Endothelial cell of umbilical vein (primary cell): ENCODE results near the gene AUTS2. TPM values are rescaled to one million over a fixed set of nuclear protein-coding genes. Genes with fewer than 3 reads are reported as not detected.

ENCODE experiments used
- BruUV-seq: library from RNA; stranded (reverse); fragments of 400-500 nt; replicated peaks from 2 replicates; lab custom pipeline; 2021; lab: Mats Ljungman, UMichigan
- CTCF ChIA-PET: fragments of 300-600, 350-600 bp; sonication (Branson Sonifier 250); formaldehyde crosslinking; loops from one replicate; lab custom pipeline; 2021; ENCODE audit warnings: antibody characterized with exemption, inconsistent platforms; lab: Charles Lee
- POLR2A ChIA-PET: fragments of 300-600, 350-600 bp; sonication (Branson Sonifier 250); formaldehyde crosslinking; loops from one replicate; lab custom pipeline; 2021; ENCODE audit warnings: antibody characterized with exemption, inconsistent platforms; lab: Charles Lee
- DNase-seq: peaks from one replicate; pipeline ENCODE4 v3.0.0-alpha.2; 2011; ENCODE audit warnings: low read depth, low spot score
- FAIRE-seq: peaks from 2 replicates; lab custom pipeline; 2011; peaks lifted over from hg19 to GRCh38; lab: Jason Lieb, UNC
- H2AFZ ChIP-seq: 2 replicates; pipeline ENCODE4 v1.6.0; 2012; ENCODE audit warnings: low read depth, low read length, control low read depth, inconsistent platforms
- H3K27ac ChIP-seq: 2 replicates; pipeline ENCODE4 v1.5.1; 2011; ENCODE audit warnings: low read depth, mild to moderate bottlenecking, control low read depth, low read length, moderate library complexity; ENCODE audit not compliant: insufficient read depth
- H3K27me3 ChIP-seq, 2 experiments: 2 replicates each; pipeline versions ENCODE4 v1.6.0 to v1.6.1; 2011; ENCODE audit warnings: low read length in 2 of 2, mixed read lengths in 1 of 2; ENCODE audit not compliant: control insufficient read depth in 2 of 2, insufficient read depth in 2 of 2
- H3K36me3 ChIP-seq, 2 experiments: 2 replicates in 1 of 2; 3 replicates in 1 of 2; pipeline ENCODE4 v1.5.1; 2011; ENCODE audit warnings: low read length in 2 of 2, mild to moderate bottlenecking in 1 of 2, moderate library complexity in 1 of 2; ENCODE audit not compliant: control insufficient read depth in 2 of 2, insufficient read depth in 2 of 2; ENCODE audit errors: extremely low read depth in 1 of 2
- H3K4me1 ChIP-seq: 3 replicates; pipeline ENCODE4 v1.5.1; 2011; ENCODE audit warnings: mild to moderate bottlenecking, low read length; ENCODE audit not compliant: control insufficient read depth, insufficient read depth; ENCODE audit errors: extremely low read depth
- H3K4me2 ChIP-seq: 2 replicates; pipeline ENCODE4 v1.6.1; 2011; ENCODE audit warnings: low read length, control low read depth, mixed read lengths; ENCODE audit not compliant: insufficient read depth
- H3K4me3 ChIP-seq, 3 experiments: fragments of 200-600 bp in 1 of 3; sonication (generic), shearing (Covaris generic) in 1 of 3; replicated peaks in 1 of 3; 2 replicates each; pipeline ENCODE4 v1.5.1; 2011 to 2016; ENCODE audit warnings: control low read depth in 3 of 3, low read length in 3 of 3, mild to moderate bottlenecking in 2 of 3, inconsistent platforms in 1 of 3, low read depth in 1 of 3, moderate library complexity in 1 of 3; ENCODE audit not compliant: insufficient read depth in 1 of 3
- H3K79me2 ChIP-seq: 2 replicates; pipeline ENCODE4 v1.6.0; 2012; ENCODE audit warnings: low read length, inconsistent platforms; ENCODE audit not compliant: control insufficient read depth, insufficient read depth
- H3K9ac ChIP-seq: replicated peaks from 2 replicates; pipeline ENCODE3; 2011; ENCODE audit warnings: low read length, control low read depth; ENCODE audit not compliant: insufficient read depth; ENCODE audit errors: extremely low read depth
- H3K9me1 ChIP-seq: replicated peaks from 3 replicates; pipeline ENCODE4 v1.6.0; 2011; ENCODE audit warnings: mild to moderate bottlenecking, low read length; ENCODE audit not compliant: control insufficient read depth, insufficient read depth; ENCODE audit errors: extremely low read depth
- H3K9me3 ChIP-seq: replicated peaks from 2 replicates; pipeline ENCODE4 v1.5.1; 2012; ENCODE audit warnings: low read length, inconsistent platforms; ENCODE audit not compliant: control insufficient read depth, insufficient read depth
- H4K20me1 ChIP-seq: replicated peaks from 2 replicates; pipeline ENCODE3; 2011; ENCODE audit warnings: mild to moderate bottlenecking, low read length; ENCODE audit not compliant: control insufficient read depth, insufficient read depth; ENCODE audit errors: extremely low read depth
- EZH2 ChIP-seq: IDR thresholded peaks from 2 replicates; pipeline ENCODE4 v1.6.1; 2012; ENCODE audit warnings: borderline replicate concordance, low read depth, mild to moderate bottlenecking, moderate library complexity, low read length, inconsistent platforms; ENCODE audit not compliant: severe bottlenecking
- FOS ChIP-seq: IDR thresholded peaks from 2 replicates; pipeline ENCODE4 v1.6.1; 2011; ENCODE audit warnings: mild to moderate bottlenecking, low read length, moderate library complexity, borderline replicate concordance; ENCODE audit not compliant: insufficient read depth
- GATA2 ChIP-seq: IDR thresholded peaks from 2 replicates; pipeline ENCODE4 v1.7.0; 2011; ENCODE audit warnings: low read depth, mild to moderate bottlenecking, moderate library complexity, mixed read lengths, low read length; ENCODE audit not compliant: insufficient read length, insufficient read depth
- JUN ChIP-seq: IDR thresholded peaks from 2 replicates; pipeline ENCODE4 v1.6.1; 2011; ENCODE audit warnings: borderline replicate concordance, low read depth; ENCODE audit not compliant: insufficient read length, insufficient read depth
- MYC ChIP-seq: IDR thresholded peaks from one replicate; pipeline ENCODE4 v1.6.1; 2011; ENCODE audit warnings: mild to moderate bottlenecking, low read depth, low read length
- POLR2A ChIP-seq: IDR thresholded peaks from 2 replicates; pipeline ENCODE4 v1.6.1; 2012; ENCODE audit warnings: low read depth, mild to moderate bottlenecking, control low read depth, low read length
- POLR2AphosphoS5 ChIP-seq: IDR thresholded peaks from 2 replicates; pipeline ENCODE4 v1.6.1; 2012; ENCODE audit warnings: low read depth, mild to moderate bottlenecking, control low read depth, low read length, moderate library complexity; ENCODE audit not compliant: insufficient read depth
- dilution Hi-C: fragments of 300-500 bp; cut with MboI; formaldehyde crosslinking; loops from one replicate; pipeline ENCODE4 v1.15.0; 2019; ENCODE audit warnings: low sequenced_read_pairs; ENCODE audit not compliant: extremely low pct_ligation_motif_present
- intact Hi-C: fragments of 100-400 bp; cut with micrococcal nuclease; formaldehyde crosslinking; loops from one replicate; pipeline ENCODE4 v1.10.0; 2022
- polyA plus RNA-seq, 4 experiments: library from polyadenylated mRNA; depleted of rRNA in 3 of 4; stranded (reverse) in 3 of 4; unstranded in 1 of 4; fragments of >200 nt; gene quantifications; 2 replicates each; pipeline versions ENCODE4 v1.2.1 to v1.2.3, GENCODE V29; 2011 to 2012; ENCODE audit warnings: missing spikeins in 1 of 4
- total RNA-seq: library from RNA; stranded (reverse); gene quantifications from 2 replicates; pipeline ENCODE4 v1.2.3, GENCODE V29; 2021
- TF ChIP-seq, protein P1 (sequence below): IDR thresholded peaks from 2 replicates; pipeline ENCODE4 v1.6.1; 2011; ENCODE audit not compliant: insufficient read depth, insufficient read length
- TF ChIP-seq, protein P2 (sequence below), 2 donors: IDR thresholded peaks; 1 replicate in 1 of 2; 2 replicates in 1 of 2; pipeline ENCODE4 v1.5.1; 2011; ENCODE audit warnings: low read length in 2 of 2, mild to moderate bottlenecking in 2 of 2, moderate library complexity in 2 of 2, control low read depth in 1 of 2, inconsistent platforms in 1 of 2, low read depth in 1 of 2; ENCODE audit not compliant: insufficient read depth in 1 of 2; ENCODE audit errors: extremely low read depth in 1 of 2

AUTS2 gene
- total and polyA plus RNA-seq, 2 donors (not counting 3 experiments of a cell fraction or from before 2014, with no cell fraction given) = 0.59 to 8.0 TPM

DNA sequence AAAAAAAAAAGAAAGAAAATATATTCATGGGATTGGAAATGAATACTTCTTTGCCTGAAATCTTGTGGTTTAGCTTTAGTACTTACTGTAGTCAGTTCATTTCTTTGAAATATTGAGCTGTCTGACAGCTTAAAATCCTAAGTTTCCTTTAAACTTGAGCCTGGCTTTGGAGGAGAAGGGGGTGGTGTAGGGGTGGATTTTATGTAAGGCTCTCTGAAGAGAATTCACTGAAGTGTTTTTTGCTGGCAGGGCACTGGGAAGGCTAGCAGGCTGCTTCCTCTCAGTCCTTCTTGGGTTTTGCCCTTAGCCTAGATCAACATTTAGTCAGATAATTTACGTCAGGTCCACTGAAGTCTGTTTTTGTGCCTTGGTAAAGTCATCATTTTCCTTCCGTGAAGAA is 516.5 kb downstream of the AUTS2 start:
- ChIA-PET CTCF (no interaction called here), POLR2A (no interaction called here)
- dilution Hi-C loops = no loop called here
- no peak overlapping the region for H3K4me2 ChIP-seq
- no peaks in the 10 kb centered on the region for H3K36me3 ChIP-seq
- H3K4me1 ChIP-seq = no peaks in the 10 kb centered on the region
- intact Hi-C loops = no loop called here
- no peak overlapping the region for H3K4me3 ChIP-seq
- H4K20me1 ChIP-seq = no peaks in the 10 kb centered on the region
- H3K79me2 ChIP-seq = no peaks in the 10 kb centered on the region
- H2AFZ ChIP-seq = no peak overlapping the region
- H3K27ac ChIP-seq = no peak overlapping the region
- no peaks in the 10 kb centered on the region for H3K27me3 ChIP-seq
- no peak overlapping the region for H3K9ac ChIP-seq
- DNase-seq = no peak
- TF ChIP-seq, protein P1, sequence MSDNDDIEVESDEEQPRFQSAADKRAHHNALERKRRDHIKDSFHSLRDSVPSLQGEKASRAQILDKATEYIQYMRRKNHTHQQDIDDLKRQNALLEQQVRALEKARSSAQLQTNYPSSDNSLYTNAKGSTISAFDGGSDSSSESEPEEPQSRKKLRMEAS = no peak
- no peak for TF ChIP-seq EZH2
- no peak for TF ChIP-seq JUN
- TF ChIP-seq, protein P2, sequence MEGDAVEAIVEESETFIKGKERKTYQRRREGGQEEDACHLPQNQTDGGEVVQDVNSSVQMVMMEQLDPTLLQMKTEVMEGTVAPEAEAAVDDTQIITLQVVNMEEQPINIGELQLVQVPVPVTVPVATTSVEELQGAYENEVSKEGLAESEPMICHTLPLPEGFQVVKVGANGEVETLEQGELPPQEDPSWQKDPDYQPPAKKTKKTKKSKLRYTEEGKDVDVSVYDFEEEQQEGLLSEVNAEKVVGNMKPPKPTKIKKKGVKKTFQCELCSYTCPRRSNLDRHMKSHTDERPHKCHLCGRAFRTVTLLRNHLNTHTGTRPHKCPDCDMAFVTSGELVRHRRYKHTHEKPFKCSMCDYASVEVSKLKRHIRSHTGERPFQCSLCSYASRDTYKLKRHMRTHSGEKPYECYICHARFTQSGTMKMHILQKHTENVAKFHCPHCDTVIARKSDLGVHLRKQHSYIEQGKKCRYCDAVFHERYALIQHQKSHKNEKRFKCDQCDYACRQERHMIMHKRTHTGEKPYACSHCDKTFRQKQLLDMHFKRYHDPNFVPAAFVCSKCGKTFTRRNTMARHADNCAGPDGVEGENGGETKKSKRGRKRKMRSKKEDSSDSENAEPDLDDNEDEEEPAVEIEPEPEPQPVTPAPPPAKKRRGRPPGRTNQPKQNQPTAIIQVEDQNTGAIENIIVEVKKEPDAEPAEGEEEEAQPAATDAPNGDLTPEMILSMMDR (IDR thresholded peaks at IDR 0.05; ENCODE audit: extremely low read depth in 1 of 2, insufficient read depth in 1 of 2, low read depth in 1 of 2, low read length in 2 of 2) = no peak
- no peak for TF ChIP-seq POLR2AphosphoS5
- no peak for FAIRE-seq
- no TSS peak for BruUV-seq
- H3K9me3 ChIP-seq = no peaks in the 10 kb centered on the region
- no peaks in the 10 kb centered on the region for H3K9me1 ChIP-seq

DNA sequence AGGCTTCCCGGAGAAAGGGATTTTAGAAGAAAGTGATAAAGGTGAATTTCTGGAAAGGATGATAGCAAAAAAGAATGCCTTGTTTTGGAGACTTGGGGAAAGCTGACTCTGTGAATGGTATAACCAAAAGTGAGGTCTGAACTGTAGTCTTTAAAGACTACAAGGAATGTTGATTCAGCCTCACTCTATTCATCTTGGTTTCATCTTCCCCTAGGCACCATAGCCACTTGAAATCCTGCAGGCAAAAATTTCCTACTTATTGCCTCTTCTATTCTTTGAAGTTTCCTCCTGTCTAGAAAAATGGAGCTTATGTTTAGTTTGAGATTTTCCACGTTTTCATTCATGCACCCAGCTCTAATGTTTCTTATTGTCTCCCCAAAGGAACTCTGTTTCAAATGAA is 518.0 kb downstream of the AUTS2 start:
- no peak overlapping the region for H3K9ac ChIP-seq
- intact Hi-C loops (no loop called here), dilution Hi-C loops (no loop called here)
- H3K27me3 ChIP-seq = no peaks in the 10 kb centered on the region
- no peaks in the 10 kb centered on the region for H3K36me3 ChIP-seq
- ChIA-PET CTCF (no interaction called here), POLR2A (no interaction called here)
- DNase-seq (no peak), FAIRE-seq (no peak)
- no peak overlapping the region for H3K4me3 ChIP-seq
- no peaks in the 10 kb centered on the region for H3K9me3 ChIP-seq
- no peak overlapping the region for H3K27ac ChIP-seq
- no TSS peak for BruUV-seq
- no peaks in the 10 kb centered on the region for H3K79me2 ChIP-seq
- H3K4me2 ChIP-seq = no peak overlapping the region
- H3K9me1 ChIP-seq = no peaks in the 10 kb centered on the region
- H3K4me1 ChIP-seq = no peaks in the 10 kb centered on the region
- no peak overlapping the region for H2AFZ ChIP-seq
- TF ChIP-seq, protein P1 = no peak
- TF ChIP-seq FOS (no peak), EZH2 (no peak), GATA2 (no peak), MYC (no peak), POLR2A (no peak), POLR2AphosphoS5 (no peak), JUN (no peak)
- TF ChIP-seq, protein P2 (IDR thresholded peaks at IDR 0.05; ENCODE audit: extremely low read depth in 1 of 2, insufficient read depth in 1 of 2, low read depth in 1 of 2, low read length in 2 of 2) = no peak
- H4K20me1 ChIP-seq = no peaks in the 10 kb centered on the region
